ENCODE data around the gene CRIP3.

DNA sequence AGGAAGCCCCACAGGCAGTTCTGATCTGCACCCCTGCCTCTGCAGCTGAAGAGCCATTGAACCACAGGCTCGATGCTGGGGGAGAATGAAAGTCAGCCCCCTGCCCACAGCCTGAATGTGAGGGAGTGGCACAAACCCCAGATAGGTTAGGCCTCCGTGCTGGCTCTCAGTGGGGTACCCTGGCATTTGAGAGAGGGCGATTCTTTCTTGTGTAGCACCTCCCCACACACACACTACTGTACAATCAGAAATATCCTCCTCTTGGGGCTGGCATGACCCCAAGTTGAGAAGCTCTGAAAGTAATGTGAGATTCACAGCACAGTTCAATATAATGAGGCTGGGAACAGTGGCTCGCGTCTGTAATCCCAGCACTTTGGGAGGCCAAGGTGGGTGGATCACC lies 47.4 kb downstream of the CRIP3 start:
- no peak for TF ChIP-seq POLR2AphosphoS5 (IDR thresholded peaks at IDR 0.05; ENCODE audit: low read depth, low read length)
- no peak for TF ChIP-seq POU2F2 (IDR thresholded peaks at IDR 0.05; ENCODE audit: low read depth, low read length)
- no peak for TF ChIP-seq POLR2A (IDR thresholded peaks at IDR 0.05; ENCODE audit: low read depth, low read length)
- no peak for TF ChIP-seq SPI1 (IDR thresholded peaks at IDR 0.05; ENCODE audit: low read depth, low read length)
